GM12865 (cell line): ENCODE results near the gene CCNF.
"Not testable (repeated sequence)": the region's sequence is repeated elsewhere in the genome, so short reads cannot be mapped to it uniquely, and the experiment has no call there.

Experiments used
- DNase-seq: peaks from one replicate; pipeline ENCODE4 v3.0.0; 2010; ENCODE audit warnings: low read depth
- H3K4me3 ChIP-seq: 2 replicates; pipeline ENCODE4 v1.5.1; 2011; ENCODE audit warnings: mild to moderate bottlenecking, low read depth, low read length, control low read depth
- TF ChIP-seq, protein P1 (sequence below): IDR thresholded peaks from 2 replicates; pipeline ENCODE4 v1.5.1; 2011; ENCODE audit warnings: low read length, control low read depth, low read depth, inconsistent platforms; ENCODE audit not compliant: insufficient read depth; ENCODE audit errors: missing control alignments

CCNF gene

DNA sequence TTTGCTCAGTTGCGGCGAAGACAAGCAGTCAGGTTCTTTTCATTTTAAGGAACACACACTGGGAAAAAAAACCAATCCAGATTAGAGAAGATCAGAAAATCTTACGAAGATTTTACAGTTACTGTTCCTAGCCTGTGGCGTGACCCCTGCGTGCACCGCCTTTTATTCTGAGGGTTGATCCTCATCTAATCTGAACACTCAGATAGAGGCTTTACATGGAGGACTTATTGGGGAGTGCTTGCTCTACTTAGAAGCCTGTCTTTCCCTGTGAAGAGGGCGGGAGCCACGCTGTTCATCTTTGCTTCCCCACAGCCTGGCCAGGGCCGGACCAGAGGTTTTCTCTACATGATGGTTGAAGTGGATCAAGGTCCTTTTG lies 47.1 kb downstream of the CCNF start:
- TF ChIP-seq, protein P1, sequence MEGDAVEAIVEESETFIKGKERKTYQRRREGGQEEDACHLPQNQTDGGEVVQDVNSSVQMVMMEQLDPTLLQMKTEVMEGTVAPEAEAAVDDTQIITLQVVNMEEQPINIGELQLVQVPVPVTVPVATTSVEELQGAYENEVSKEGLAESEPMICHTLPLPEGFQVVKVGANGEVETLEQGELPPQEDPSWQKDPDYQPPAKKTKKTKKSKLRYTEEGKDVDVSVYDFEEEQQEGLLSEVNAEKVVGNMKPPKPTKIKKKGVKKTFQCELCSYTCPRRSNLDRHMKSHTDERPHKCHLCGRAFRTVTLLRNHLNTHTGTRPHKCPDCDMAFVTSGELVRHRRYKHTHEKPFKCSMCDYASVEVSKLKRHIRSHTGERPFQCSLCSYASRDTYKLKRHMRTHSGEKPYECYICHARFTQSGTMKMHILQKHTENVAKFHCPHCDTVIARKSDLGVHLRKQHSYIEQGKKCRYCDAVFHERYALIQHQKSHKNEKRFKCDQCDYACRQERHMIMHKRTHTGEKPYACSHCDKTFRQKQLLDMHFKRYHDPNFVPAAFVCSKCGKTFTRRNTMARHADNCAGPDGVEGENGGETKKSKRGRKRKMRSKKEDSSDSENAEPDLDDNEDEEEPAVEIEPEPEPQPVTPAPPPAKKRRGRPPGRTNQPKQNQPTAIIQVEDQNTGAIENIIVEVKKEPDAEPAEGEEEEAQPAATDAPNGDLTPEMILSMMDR, result no peak
- DNase-seq, result no peak
- no peak overlapping the region for H3K4me3 ChIP-seq

GRCh38 chr16:2476741-2477140 lies 47.5 kb downstream of the CCNF start:
- TF ChIP-seq, protein P1, result no peak
- no peak for DNase-seq
- no peak overlapping the region for H3K4me3 ChIP-seq

GRCh38 chr16:2477327-2477726 lies 48.1 kb downstream of the CCNF start:
- DNase-seq, result no peak
- no peak overlapping the region for H3K4me3 ChIP-seq
- TF ChIP-seq, protein P1, result no peak

- no peak for DNase-seq
- H3K4me3 ChIP-seq, result no peak overlapping the region
- TF ChIP-seq, protein P1, result no peak
Observed at GRCh38 chr16:2478279-2478678, 49.0 kb downstream of the CCNF start.

DNA sequence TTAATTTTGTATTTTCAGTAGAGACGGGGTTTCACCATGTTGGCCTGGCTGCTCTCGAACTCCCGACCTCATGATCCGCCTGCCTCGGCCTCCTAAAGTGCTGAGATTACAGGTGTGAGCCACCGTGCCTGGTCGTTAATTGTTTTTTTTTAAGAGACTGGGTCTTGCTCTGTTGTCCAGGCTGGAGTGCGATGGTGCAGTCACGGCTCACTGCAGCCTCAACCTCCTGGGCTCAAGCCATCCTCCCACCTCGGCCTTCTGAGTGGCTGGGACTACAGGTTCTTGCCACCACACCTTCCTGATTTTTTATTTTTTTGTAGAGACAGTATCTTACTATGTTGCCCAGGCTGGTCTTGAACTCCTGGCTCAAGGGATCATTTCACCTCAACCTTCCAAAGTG lies 50.7 kb downstream of the CCNF start:
- H3K4me3 ChIP-seq, result not testable (repeated sequence)

GRCh38 chr16:2480948-2481347 lies 51.7 kb downstream of the CCNF start:
- TF ChIP-seq, protein P1, result no peak
- no peak for DNase-seq
- no peak overlapping the region for H3K4me3 ChIP-seq

More for the DNA sequence above, 50.7 kb downstream of the CCNF start:
- DNase-seq, result not testable (repeated sequence)

DNA sequence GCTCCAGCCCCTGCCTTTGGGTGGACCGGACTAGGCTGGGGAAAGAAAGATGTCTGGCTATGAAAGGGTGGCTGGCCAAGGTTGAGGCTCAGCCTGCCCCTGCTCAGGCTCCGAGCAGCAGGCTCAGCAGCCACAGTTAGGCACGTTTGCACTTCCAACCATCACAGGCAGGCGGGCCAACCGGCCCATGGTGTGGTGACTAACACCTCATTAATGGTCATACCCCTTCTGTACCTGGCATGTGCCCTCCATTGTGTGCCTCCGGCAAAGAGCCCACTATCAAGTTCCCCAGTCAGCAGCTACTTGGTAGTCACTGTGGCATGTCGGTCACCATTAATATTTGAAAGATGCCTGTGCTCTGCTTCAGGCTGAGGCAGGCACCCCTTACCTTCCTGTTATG lies 52.4 kb downstream of the CCNF start:
- TF ChIP-seq, protein P1, result no peak
- no peak for DNase-seq
- no peak overlapping the region for H3K4me3 ChIP-seq
